B cell (primary cell): ENCODE results near the gene ENO2. TPM values are rescaled to one million over a fixed set of nuclear protein-coding genes. Genes with fewer than 3 reads are reported as not detected.

Source experiments
- ATAC-seq: fragments of 200-7000 bp; cut with Tn5 transposase; one replicate; pipeline ENCODE4 v1.10.0; 2021; ENCODE audit warnings: low read depth, mild to moderate bottlenecking, moderate number of reproducible peaks, moderate library complexity
- CTCF ChIA-PET: fragments of 350-600 bp; sonication (Branson Sonifier 250); formaldehyde crosslinking; loops from one replicate; lab custom pipeline; 2021; ENCODE audit warnings: antibody characterized with exemption, inconsistent platforms; lab: Charles Lee
- POLR2A ChIA-PET: fragments of 350-600 bp; sonication (Branson Sonifier 250); formaldehyde crosslinking; loops from one replicate; lab custom pipeline; 2021; ENCODE audit warnings: antibody characterized with exemption; lab: Charles Lee
- DNase-seq: peaks from one replicate; pipeline ENCODE4 v3.0.0; 2013
- H2AFZ ChIP-seq: 2 replicates; pipeline ENCODE4 v1.6.1; 2012; ENCODE audit warnings: mild to moderate bottlenecking, low read depth, low read length; ENCODE audit not compliant: insufficient read depth, poor library complexity, severe bottlenecking
- H3K27ac ChIP-seq, 2 donors: 1 replicate in 1 of 2; 2 replicates in 1 of 2; pipeline ENCODE4 v1.5.1; 2012 to 2013; ENCODE audit warnings: low read length in 2 of 2, mild to moderate bottlenecking in 2 of 2, moderate library complexity in 1 of 2
- H3K27me3 ChIP-seq, 4 experiments: fragments of 200-600 bp in 1 of 4; sonication (generic) in 1 of 4; replicated peaks in 1 of 4; 1 replicate in 2 of 4; 2 replicates in 2 of 4; pipeline versions ENCODE4 v1.6.1 to v1.7.0; 2013 to 2016; ENCODE audit warnings: low read length in 3 of 4, mild to moderate bottlenecking in 2 of 4, mixed read lengths in 1 of 4, moderate library complexity in 1 of 4; ENCODE audit not compliant: insufficient read depth in 4 of 4, control insufficient read depth in 3 of 4; ENCODE audit errors: control extremely low read depth in 1 of 4
- H3K36me3 ChIP-seq, 2 experiments: replicated peaks in 1 of 2; 1 replicate in 1 of 2; 2 replicates in 1 of 2; pipeline versions ENCODE4 v1.6.1 to v1.7.1; 2013; ENCODE audit warnings: low read length in 1 of 2; ENCODE audit not compliant: insufficient read depth in 2 of 2, control insufficient read depth in 1 of 2; ENCODE audit errors: control extremely low read depth in 1 of 2, extremely low read depth in 1 of 2
- H3K4me1 ChIP-seq, 2 donors: fragments of 200-600 bp in 1 of 2; sonication (generic) in 1 of 2; 1 replicate in 1 of 2; 2 replicates in 1 of 2; pipeline versions ENCODE4 v1.5.1 to v1.6.1; 2013 to 2017; ENCODE audit warnings: low read length in 2 of 2; ENCODE audit not compliant: control insufficient read depth in 2 of 2, insufficient read depth in 2 of 2
- H3K4me2 ChIP-seq: replicated peaks from 2 replicates; pipeline ENCODE3; 2012; ENCODE audit warnings: mild to moderate bottlenecking, low read depth, low read length; ENCODE audit not compliant: poor library complexity, severe bottlenecking
- H3K4me3 ChIP-seq, 5 experiments: fragments of 200-600 bp in 1 of 5; sonication (generic) in 1 of 5; 1 replicate in 3 of 5; 2 replicates in 2 of 5; pipeline versions ENCODE4 v1.5.1 to v1.7.0; 2011 to 2016; ENCODE audit warnings: low read length in 4 of 5, mild to moderate bottlenecking in 4 of 5, low read depth in 2 of 5, control low read depth in 1 of 5, moderate library complexity in 1 of 5; ENCODE audit not compliant: insufficient read depth in 1 of 5; ENCODE audit errors: control extremely low read depth in 1 of 5, extremely low read depth in 1 of 5
- H3K79me2 ChIP-seq: fragments of 200-600 bp; sonication (generic); one replicate; pipeline ENCODE4 v1.6.0; 2016; ENCODE audit warnings: low read length; ENCODE audit not compliant: control insufficient read depth, insufficient read depth
- H3K9ac ChIP-seq: fragments of 200-600 bp; sonication (generic); 2 replicates; pipeline ENCODE4 v1.6.1; 2017; ENCODE audit warnings: mild to moderate bottlenecking, low read length, moderate library complexity
- H3K9me3 ChIP-seq, 3 donors: one replicate each; pipeline versions ENCODE4 v1.6.1 to v1.7.1; 2013; ENCODE audit warnings: low read length in 2 of 3; ENCODE audit not compliant: control insufficient read depth in 2 of 3, insufficient read depth in 1 of 3; ENCODE audit errors: control extremely low read depth in 1 of 3
- H4K20me1 ChIP-seq: 2 replicates; pipeline ENCODE4 v1.6.0; 2012; ENCODE audit warnings: mild to moderate bottlenecking, low read length; ENCODE audit not compliant: insufficient read depth, control insufficient read depth, poor library complexity, severe bottlenecking
- H3K27ac Mint-ChIP-seq: one replicate; pipeline ENCODE4 v1.8.0; 2021; ENCODE audit warnings: mixed read lengths
- H3K27me3 Mint-ChIP-seq: one replicate; pipeline ENCODE4 v1.8.0; 2021; ENCODE audit warnings: mixed read lengths
- H3K4me1 Mint-ChIP-seq: one replicate; pipeline ENCODE4 v1.8.0; 2021; ENCODE audit warnings: mixed read lengths
- H3K4me3 Mint-ChIP-seq: one replicate; pipeline ENCODE4 v1.8.0; 2021; ENCODE audit warnings: mixed read lengths
- H3K9me3 Mint-ChIP-seq: one replicate; pipeline ENCODE4 v1.8.0; 2022; ENCODE audit warnings: mixed read lengths; ENCODE audit not compliant: insufficient read depth
- CTCF ChIP-seq: fragments of 200-600 bp; IDR thresholded peaks from one replicate; pipeline ENCODE4 v1.8.0; 2022; ENCODE audit warnings: antibody characterized with exemption, mild to moderate bottlenecking
- EZH2 ChIP-seq: IDR thresholded peaks from 2 replicates; pipeline ENCODE4 v1.6.1; 2012; ENCODE audit warnings: borderline replicate concordance, low read depth, mild to moderate bottlenecking, moderate library complexity, low read length; ENCODE audit not compliant: insufficient read depth, poor library complexity, severe bottlenecking
- WGBS: methylation state at CpG from one replicate; pipeline ENCODE4 v1.1.5; 2013; ENCODE audit warnings: missing lambda C conversion rate; ENCODE audit not compliant: insufficient coverage; 5-methylcytosine and 5-hydroxymethylcytosine counted together
- intact Hi-C: fragments of 100-400 bp; cut with micrococcal nuclease; formaldehyde crosslinking; loops from one replicate; pipeline ENCODE4 v1.10.0; 2022
- polyA plus RNA-seq: library from polyadenylated mRNA; depleted of rRNA; stranded (reverse); fragments of >200 nt; gene quantifications from 2 replicates; pipeline ENCODE4 v1.2.3, GENCODE V29; 2012
- total RNA-seq, 2 donors: library from RNA; stranded (reverse); fragments of 120-200 nt in 1 of 2; gene quantifications; 1 replicate in 1 of 2; 2 replicates in 1 of 2; pipeline versions ENCODE4 v1.2.3 to v1.2.4, GENCODE V29; 2013 to 2022

Gene ENO2
- total and polyA plus RNA-seq, 2 donors (not counting 1 experiment from before 2014, with no cell fraction given), result 42.5 to 55.3 TPM

DNA sequence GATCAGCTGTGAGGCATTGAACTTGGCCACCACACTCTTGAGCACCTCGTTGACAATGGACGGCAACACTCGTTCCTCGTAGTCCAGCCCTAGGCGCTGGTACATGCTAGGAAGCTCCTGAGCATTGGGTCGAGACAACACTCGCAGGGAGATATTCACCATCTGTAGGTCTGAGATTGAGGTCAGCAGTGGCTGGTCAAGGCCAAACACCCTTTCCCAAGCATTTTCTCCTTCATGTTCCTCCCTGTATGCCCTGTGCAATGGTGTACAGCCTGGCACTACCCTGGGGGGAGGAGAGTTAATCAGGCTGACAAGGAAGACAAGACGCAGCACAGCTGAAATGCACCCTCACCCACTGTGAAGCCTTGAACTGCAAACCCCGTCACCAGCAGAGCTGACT is 54.0 kb downstream of the ENO2 start:
- H3K4me1 Mint-ChIP-seq, result peaks cover 53% of the 10 kb centered on the region

More for the DNA sequence above, 54.0 kb downstream of the ENO2 start:
- Histone ChIP-seq H3K4me1 (peaks cover 34 to 45% of the 10 kb centered on the region in 2 donors), H3K9ac (no peak overlapping the region), H3K36me3 (peaks cover 0 to 42% of the 10 kb centered on the region in 2 experiments), H3K27ac (no peak overlapping the region), H4K20me1 (peaks cover 14% of the 10 kb centered on the region), H3K9me3 (no peaks in the 10 kb centered on the region), H3K4me3 (no peak overlapping the region), H3K27me3 (no peaks in the 10 kb centered on the region), H3K79me2 (peaks cover 59% of the 10 kb centered on the region), H3K4me2 (no peak overlapping the region), H2AFZ (no peak overlapping the region)
- no peak overlapping the region for H3K27ac Mint-ChIP-seq
- TF ChIP-seq CTCF (no peak), EZH2 (no peak)
- intact Hi-C loops, result no loop called here
- peak overlapping the region; percentile 100 for H3K4me3 Mint-ChIP-seq
- POLR2A ChIA-PET, result interaction anchor here (1.0 to 3.0 kb wide), 4 partner anchors 10 to 95 kb away, joined by 3 to 23 read pairs (median 6); partner anchors contain the start of genes C12orf57, PTPN6, RNU7-1 and SPSB2
- 98% methylated on average over 8 of the region's 9 CpGs for WGBS
- CTCF ChIA-PET, result interaction anchor here (0.8 to 3.0 kb wide), 17 partner anchors 8 to 121 kb away, joined by 3 to 68 read pairs (median 5); partner anchors contain the start of genes C12orf57, PTPN6, RNU7-1 and SPSB2
- DNase-seq (no peak), ATAC-seq (no peak)
- no peaks in the 10 kb centered on the region for H3K9me3 Mint-ChIP-seq
- H3K27me3 Mint-ChIP-seq, result no peaks in the 10 kb centered on the region
